ENCODE data around the gene UVSSA.

GRCh38 chr4:1421657-1422056 is 74.6 kb downstream of the UVSSA start:
- TF ChIP-seq CTCF (IDR thresholded peaks at IDR 0.05) (no peak), POLR2A (IDR thresholded peaks at IDR 0.05) (no peak)

All from body of pancreas (tissue), 4 donors.